Left cardiac atrium (tissue), 2 donors: ENCODE measurements around the gene SFT2D1. TPM values are rescaled to one million over a fixed set of nuclear protein-coding genes. Genes with fewer than 3 reads are reported as not detected.

Experiments
- total RNA-seq, 2 donors: library from RNA; stranded (reverse); fragmentation: NEBNext Ultra II Directional; extraction: Animal tissue kit (Norgen Biotek cat#: 25700); gene quantifications; one replicate each; pipeline ENCODE4 v1.2.1, GENCODE V29; 2021
- donor health status: DM: no; HTN: yes; CAD: no; lungs with severe emphysema.
- donor health status: DM: yes; HTN: yes; CAD: no.

Gene SFT2D1
- total RNA-seq, 2 donors from 2014 or later = 26.3 to 28.0 TPM

Other genes with a start within 250 kb of the SFT2D1 start
- gene TBXT, start 174.7 kb downstream of the SFT2D1 start, total RNA-seq = not detected
- gene PRR18, start 34.2 kb downstream of the SFT2D1 start, total RNA-seq = under 1 TPM; 0.26 to 0.65 TPM
- 100 to 1,000 TPM; 273 to 352 TPM for gene MPC1, start 40.4 kb upstream of the SFT2D1 start, total RNA-seq
- 1 to 10 TPM in 1 of 2 donors, under 1 TPM in 1; 0.71 to 1.6 TPM for gene RAMACL, start 244.1 kb upstream of the SFT2D1 start, total RNA-seq